ENCODE results near the gene TRIM21.
"Not testable (repeated sequence)": the region's sequence is repeated elsewhere in the genome, so short reads cannot be mapped to it uniquely, and the experiment has no call there.

The TRIM21 gene

GRCh38 chr11:4370166-4370565 lies 23.3 kb downstream of the TRIM21 start:
- DNase-seq (ENCODE audit: low read depth), result no peak
- no peak overlapping the region for H3K4me3 ChIP-seq (ENCODE audit: low read length)
- no peak for TF ChIP-seq CTCF (IDR thresholded peaks at IDR 0.05; ENCODE audit: insufficient read depth, low read depth, low read length, missing control alignments)

GRCh38 chr11:4368286-4368685 lies 25.2 kb downstream of the TRIM21 start, which contains the start of gene OR52B4:
Gene OR52B4 (minus strand): TSS chr11:4368386. CDS start chr11:4368295, 91 bp downstream.
- H3K4me3 ChIP-seq (ENCODE audit: low read length), result no peak within 1 kb of the TSS
- no peak for TF ChIP-seq CTCF (IDR thresholded peaks at IDR 0.05; ENCODE audit: insufficient read depth, low read depth, low read length, missing control alignments)
- DNase-seq (ENCODE audit: low read depth), result no peak

- not testable (repeated sequence) for H3K4me3 ChIP-seq (ENCODE audit: low read length); DNase-seq (ENCODE audit: low read depth)
Measured at GRCh38 chr11:4348142-4348541, 45.4 kb downstream of the TRIM21 start.

- not testable (repeated sequence) for DNase-seq (ENCODE audit: low read depth); H3K4me3 ChIP-seq (ENCODE audit: low read length)
Measured at GRCh38 chr11:4345366-4345765, 48.1 kb downstream of the TRIM21 start.

Measured in epithelial cell of esophagus (primary cell).